Measurements from ENCODE around the gene SMIM28.
"Not testable (repeated sequence)": the region's sequence is repeated elsewhere in the genome, so short reads cannot be mapped to it uniquely, and the experiment has no call there.

SMIM28 gene

DNA sequence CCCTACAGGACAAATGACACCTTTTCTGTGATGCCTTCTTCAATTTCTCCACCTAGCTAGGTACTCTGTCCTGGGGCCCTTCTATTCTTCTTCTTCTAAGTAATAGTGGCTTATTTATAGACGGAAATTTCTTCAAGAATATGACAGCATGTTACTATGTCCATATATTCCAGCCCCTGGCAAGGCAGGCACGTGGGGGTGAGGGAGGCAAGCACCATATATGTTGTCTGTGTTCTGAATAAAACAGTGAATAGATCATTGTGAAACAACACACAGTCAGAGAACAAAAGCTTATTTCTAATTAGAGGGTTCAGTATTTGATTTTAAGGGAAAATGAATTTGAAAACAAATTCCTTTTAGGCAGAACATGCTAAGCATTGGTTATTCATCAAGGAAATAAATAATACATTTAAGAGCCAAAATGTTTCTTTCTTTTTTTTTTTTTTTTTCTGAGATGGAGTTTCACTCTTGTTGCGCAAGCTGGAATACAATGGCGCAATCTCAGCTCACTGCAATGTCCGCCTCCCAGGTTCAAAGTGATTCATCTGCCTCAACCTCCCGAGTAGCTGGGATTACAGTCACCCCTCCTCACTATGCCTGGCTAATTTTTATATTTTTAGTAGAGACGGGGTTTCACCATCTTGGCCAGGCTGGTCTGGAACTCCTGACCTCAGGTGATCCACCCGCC lies 32.5 kb downstream of the SMIM28 start:
- DNase-seq: no peak

DNA sequence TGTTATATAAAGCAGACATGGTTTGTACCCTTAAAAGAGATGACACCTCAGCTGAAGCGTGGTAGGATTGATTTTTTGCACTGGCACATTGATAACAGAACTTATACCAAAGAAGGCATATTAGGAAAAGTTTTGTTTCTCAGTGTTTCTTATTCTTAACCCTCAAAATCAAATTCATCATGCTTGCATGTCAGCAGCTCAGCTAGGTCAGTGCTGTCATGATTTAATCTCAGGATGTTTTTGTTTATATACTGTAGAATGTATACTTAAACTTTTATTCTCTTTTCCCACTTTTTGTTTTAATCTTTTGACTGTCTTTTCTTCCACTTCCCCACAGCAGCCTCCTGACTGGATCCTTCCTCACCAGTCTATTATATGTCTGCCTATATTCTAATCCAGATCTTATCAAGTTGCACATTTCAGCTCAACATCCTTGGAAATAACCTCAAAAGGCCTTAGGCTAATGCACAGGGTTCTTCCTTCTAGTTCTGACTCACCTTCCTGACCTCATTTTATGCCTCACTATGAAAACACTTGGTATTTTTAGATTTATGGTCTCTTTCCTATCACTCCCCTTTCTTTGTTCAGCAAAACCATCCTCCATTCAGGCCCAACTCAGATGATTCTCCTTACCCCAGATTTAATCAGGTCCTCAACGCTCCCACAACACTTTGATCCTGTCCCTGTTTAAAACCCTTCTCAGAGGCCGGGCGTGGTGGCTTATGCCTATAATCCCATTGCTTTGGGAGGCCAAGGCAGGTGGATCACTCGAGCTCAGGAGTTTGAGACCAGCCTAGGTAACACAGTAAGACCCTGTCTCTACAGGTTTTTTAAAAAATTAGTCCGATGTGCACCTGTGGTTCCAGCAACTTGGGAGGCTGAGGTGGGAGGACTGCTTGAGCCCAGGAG lies 33.5 kb downstream of the SMIM28 start:
- no peak for DNase-seq

DNA sequence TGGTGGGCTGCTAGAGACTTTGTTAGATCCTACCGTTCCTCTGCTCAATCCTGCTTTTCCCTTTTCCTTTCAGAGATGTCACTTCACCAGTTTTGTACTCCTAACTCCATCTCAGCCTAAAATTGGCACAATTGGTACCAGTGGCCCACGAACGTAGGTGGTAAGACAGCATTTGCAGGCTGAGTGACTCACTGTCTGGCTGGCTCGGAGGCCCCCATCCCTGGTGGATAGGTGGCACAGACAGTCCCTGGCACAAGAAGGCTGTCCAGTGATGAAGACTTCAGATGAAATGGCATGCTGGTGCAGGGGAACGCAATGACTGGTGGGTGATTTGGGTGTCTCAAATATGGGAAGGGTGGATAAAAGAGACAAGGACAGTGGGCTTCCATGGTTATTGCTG lies 37.4 kb downstream of the SMIM28 start:
- no peak for DNase-seq

DNA sequence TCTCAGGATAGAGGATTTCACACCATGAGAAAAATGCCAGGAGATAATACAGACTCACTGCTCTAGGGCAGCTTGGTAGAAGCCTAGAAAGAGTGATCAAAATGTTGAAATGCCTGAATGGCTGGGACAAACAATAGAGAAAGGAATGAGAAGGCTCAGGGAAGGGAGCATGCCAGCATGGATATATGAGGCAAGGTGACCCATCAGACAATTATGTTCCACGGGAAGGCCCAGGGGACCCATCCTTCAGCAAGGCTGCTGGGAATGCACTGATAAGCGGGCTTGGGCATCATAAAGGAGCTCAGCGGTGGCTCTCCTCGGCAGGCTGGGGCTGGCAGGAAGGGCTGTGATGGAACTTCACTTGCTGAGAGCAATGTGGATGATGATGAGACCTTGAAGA lies 38.5 kb downstream of the SMIM28 start:
- no peak for DNase-seq

DNA sequence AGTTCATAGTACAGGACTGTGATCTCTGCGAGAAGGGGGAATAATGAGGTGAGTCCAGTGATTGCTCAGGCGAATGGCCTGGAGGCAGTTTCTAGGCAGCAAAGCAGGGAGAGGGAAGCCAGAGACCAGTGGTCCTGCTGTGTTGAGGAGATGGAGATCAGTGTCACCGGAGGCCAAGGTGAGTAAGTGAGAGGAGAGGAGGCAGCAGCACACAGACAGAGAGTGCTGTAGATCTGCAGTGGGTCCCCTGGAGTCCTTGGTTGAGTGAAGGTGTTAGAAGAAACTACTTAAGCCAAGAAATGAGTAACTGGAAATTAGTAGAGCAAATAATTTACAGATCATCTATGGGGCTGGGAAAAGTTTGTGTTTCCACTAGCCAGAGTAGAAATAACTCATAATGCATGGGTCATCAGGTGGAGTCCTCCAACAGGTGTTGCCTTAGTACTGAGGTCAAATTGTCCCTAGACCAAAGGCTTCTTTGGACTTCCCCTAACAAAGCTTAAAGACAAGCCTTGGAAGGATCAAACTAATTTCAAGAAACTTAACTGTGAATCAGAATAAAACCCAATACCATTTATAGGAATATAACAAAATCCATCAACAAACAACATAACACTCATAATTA lies 39.9 kb downstream of the SMIM28 start:
- DNase-seq: no peak

DNA sequence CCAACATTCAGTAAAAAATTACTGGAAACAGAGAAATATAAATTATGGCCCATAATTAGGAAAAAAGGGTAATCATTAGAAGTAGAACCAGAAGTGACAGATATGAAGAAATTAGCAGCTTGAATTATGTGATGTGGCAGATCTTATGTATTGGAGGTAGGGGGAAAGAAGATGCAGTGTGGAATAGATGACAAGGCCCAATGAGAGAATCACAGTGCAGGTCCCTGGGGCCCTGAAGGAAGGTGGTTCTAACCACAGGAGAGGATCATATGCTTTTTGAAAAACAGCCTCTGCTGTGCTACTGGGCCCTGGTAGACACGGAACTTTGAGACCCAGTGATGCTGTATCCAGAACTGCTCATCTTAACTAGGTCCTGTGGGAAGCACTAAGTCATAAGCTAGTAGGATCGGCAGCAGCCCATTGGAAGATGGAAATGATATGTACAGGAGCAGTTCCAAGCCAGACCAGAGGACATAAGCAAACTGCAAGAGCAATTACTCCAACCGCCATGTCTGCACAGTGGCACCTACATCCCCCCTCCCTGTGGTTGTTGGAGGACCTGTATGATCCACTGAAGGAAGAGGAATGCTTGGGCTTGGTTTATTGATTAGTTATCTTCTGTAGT lies 40.5 kb downstream of the SMIM28 start:
- no peak for DNase-seq

DNA sequence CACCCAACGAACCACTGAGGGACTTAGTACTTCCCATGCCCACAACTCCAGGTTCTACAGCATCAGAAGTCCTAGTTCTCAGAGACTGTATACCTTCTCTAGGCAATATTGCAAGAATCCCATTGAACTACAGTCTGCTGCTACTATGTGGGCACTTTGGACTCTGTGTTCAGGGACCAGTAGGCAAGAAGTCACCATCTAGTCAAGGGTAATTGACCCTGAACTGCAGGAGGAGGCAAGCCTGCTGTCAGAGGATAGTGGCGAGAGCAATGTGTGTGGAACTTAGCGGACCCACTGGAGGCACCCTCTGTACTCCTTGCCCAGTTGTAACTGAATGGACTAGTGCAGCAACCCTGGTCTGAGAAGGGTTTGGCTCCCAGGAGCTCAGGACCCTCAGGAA lies 42.1 kb downstream of the SMIM28 start:
- DNase-seq: no peak

DNA sequence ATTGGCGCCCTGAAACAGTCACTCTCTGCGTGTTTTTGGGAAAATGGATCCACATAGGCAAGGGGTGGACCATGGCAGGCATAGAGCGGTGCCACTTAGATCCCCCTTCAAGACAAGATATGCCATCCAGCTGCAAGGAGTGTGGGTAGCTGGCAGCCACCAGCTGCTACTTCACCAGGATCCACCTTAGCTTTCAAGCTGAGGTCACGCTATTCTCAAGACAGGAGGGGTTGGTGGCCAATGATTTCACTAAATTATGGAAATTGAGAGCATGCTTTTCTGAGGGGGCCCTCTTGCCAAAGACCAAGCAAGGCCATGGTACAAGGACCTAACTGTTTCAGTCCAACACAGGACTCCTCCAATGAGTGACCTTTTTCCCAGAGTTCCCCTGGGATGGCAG lies 42.7 kb downstream of the SMIM28 start:
- DNase-seq: no peak

DNA sequence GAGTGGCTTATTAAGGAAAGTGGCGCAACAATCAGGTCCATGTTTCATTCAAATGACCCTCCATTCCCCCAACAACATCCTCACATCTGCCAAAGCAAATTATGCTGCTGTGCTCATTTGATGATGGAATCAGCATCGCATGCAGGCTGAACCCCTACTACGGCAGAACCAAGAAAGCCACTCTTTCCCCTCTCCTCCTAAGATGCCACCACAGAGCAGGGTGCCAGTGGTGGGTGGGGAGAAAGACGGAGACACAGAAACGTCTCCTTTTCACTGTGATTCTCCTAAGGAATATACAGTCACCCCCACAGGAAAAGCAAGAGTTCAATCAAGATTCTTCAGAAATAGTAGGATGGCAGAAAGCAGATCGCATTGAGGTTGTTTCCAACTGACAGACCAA lies 43.4 kb downstream of the SMIM28 start:
- DNase-seq: no peak

DNA sequence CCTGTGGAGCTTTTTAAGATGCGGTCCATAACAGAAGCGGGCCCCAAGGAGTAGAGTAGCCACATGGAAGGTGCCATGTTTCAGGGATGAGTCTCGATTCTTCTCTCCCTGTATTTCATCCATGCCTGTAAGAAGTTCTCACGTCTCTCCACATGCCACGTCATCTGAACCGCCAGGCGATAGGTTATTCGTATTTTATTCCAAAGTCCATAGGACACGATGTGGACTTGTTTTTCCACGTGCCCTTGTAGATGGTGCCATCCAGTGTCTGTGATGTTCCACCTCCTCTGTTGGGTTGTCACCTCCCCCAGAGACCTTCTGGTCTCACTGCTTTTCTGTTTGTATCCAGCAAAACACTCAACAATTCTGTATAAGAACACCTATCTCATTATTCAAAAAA lies 43.9 kb downstream of the SMIM28 start:
- no peak for DNase-seq

DNA sequence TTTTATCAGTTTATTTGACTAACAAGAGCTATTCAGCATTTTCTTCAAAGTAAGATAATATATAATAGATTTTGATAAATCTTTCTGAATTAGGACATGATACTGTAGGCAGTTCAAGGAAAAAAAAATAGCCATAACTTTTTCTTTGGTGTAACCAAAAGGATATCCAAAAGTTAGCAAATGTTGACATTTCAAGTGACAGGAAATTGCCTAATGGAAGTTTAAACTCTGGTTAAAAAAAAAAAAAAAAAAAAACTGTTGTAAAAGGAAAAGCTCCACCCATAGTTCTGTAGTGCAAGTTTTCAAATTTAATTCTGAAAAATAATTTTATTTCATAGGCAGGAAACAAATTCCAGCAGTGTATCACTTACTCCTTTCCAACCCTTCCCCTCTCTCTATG lies 45.2 kb downstream of the SMIM28 start:
- no peak for DNase-seq

DNA sequence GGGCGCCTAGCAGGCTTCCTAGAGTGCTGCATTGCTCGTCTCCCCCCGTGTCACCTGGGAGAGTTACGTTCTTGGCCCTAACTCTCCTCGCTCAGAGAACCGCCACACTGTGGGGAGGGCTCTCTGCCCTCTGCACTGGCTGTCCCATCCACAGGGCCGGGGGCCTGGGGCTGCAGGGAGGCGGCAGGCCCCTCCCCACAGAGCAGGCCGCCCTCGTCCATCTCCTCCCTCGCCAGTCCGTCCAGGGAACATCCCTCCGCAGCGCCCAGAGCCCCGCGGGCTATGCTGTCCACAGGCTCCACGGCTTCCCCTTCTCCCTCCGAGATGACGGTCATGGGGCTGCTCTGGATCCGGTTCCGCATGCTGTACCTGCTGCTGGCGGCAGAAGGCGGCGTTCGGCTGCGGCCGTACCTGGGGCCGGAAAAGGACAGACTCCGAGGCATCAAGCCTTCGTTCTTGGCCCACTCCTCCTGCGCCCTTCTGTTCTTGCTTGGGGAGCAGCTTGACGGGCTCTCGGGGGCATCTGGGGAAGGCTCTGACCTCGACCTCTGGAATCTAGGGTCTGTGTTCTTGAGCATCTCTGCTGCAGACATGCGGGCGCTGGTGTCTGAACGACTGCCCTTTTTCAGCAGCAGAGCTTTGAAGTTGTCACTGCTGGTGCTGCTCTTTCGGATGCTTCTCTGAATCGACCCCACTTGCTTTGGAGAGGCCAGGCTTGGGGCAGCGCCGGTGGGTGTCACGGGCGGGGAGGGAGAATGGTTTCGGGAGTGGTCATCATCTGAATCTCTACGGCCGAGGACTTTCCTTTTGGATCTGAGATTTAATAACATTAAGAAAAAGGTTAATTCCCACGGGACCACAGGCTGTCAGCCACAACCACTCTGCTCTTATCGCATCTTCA lies 46.5 kb downstream of the SMIM28 start:
- DNase-seq: no peak

DNA sequence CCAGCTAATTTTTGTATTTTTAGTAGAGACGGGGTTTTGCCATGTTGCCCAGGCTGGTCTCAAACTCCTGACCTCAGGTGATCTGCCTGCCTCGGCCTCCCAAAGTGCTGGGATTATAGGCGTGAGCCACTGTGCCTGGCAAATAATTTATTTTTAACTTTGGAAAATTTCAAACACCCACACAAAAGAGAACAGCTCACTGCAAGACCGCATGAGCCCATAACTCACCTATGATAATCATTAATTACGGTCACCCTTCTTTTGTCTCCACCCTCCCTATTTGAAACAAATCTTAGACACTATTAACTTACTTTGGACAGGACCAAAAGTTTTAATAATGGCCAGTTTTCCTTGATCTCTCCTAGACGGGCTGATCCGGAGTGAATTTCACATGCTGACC lies 47.6 kb downstream of the SMIM28 start:
- not testable (repeated sequence) for DNase-seq

DNA sequence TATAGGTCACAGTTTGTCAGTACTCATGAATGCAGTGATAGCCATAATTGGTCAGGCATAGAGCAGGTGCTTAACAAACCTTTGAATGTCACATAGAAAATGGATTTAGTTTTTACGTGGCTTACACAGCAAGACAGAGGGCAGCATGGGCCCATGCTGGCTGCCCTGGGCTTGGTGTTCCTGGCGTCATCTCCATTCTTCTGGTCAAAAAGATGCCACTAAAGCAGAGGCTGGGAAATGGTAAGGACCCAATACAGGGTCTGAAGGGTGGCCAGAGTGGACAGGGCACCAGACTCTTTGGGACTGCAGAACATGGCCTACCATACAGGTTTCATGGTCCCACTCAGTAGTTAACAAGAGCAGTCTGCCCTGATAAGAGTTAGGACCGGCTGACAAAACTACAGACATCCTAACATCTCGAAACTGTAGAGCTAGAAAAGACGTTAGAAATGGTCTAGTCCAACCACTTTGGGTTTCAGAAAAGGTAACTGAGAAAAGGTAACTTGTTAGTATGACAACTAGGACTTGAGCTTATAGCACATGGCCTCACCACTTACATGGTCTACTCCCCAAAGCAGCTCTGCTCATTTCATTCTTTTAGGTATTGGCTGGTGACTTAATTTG lies 48.9 kb downstream of the SMIM28 start:
- no peak for DNase-seq

DNA sequence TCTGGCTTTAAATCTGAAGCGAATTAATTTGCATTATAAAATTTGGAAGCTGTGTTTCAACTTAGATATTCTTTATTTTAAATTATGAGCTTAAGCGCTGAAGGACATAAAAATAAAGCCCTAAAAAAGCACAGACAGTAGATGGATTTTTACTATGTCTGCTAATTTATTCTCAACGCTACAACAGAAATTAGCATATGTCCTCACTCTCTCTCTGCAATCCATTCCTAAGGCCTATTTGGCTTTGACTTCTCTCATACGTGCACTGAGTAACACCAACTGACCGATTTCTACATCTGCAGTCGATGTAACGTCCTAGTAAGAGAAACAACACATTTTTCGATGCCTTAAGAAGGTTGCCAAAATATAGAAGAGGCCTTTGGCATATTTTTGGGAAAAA lies 50.0 kb downstream of the SMIM28 start:
- no peak for DNase-seq

DNA sequence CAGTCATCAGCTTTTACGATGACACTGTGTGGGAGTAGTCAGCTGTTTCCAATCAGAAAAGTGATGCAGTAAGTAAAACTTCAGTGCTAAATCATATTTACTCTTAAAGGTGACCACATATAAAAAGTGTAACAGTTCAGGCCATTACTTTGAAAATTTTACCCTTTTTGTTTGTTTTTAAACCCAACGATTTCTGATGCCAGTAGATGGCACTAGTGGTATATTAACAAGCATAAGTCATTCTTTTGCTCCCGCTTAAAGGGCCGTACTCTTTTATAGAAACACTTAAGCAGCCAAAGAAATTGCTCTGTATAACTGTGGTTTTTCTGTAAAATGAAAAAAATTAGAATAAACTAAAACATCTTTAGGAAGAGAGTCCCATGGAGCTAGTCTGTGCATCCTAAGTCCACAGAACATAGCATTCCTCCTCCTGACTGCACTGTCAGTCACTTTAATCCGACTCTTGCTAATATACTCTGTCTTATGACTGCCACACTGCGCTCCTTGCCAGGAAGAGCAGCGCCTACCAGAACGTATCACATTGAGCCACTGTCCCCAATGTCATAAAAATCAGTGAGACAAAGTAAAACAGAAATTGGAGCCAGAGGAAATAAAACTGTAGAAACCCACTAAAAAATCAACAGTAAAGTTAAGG lies 51.4 kb downstream of the SMIM28 start:
- DNase-seq: peak; percentile 39

DNA sequence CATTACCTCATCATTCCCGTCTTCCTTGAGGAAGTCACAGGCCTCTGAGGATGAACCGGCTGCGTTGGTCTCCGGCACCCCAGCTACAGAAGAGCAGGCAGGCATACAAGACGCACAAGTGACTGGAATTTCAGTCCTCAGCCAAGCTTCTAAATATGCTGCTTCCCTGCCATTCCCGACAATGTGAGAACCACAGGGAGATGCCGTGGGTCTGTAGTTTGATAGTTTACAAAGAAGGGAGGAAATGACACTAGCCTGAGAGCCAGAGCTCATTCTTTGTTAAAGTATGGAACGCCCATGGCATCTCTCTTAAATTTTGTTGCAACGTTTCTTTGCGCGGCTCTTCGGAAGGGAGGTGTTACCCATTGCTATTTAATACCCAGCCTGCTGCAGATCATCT lies 52.1 kb downstream of the SMIM28 start:
- DNase-seq: no peak

DNA sequence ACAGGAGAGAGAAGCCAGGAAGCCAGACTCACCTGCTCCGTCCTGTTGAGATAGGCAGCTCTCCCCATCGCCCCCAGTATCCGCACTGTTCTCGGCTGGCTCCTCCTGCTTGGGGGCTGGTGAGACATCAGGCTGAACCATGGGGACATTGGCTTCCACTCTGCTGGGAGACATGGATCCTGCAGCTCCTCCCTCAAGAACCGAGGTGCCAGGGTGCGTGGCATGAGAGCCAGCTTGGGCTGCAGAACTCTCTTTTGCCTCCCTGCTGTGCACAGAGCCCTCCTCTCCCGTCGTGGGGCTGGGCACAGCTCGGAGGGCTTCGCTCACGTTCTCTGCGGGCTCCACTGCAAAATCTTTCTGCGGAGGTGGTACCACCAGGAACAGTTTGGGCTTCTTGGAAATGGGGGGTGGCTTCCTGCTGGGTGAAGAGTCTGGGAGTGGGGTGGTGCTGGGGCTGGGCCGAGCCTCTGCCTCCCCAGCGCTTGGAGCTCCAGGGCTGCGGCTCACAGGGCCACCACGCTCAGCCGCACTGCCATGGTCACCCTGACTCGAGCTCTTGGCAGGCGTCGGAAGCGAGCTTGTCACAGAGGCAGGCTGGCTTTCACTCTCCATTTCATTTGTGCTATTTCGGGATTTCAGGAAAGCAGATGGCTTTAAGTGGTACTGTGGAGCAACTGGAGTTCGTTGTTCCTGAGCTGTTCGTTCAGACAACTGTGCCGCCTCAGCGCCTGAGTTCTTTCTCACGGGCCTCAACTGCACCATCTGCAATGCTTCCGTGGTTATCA lies 52.8 kb downstream of the SMIM28 start:
- no peak for DNase-seq

DNA sequence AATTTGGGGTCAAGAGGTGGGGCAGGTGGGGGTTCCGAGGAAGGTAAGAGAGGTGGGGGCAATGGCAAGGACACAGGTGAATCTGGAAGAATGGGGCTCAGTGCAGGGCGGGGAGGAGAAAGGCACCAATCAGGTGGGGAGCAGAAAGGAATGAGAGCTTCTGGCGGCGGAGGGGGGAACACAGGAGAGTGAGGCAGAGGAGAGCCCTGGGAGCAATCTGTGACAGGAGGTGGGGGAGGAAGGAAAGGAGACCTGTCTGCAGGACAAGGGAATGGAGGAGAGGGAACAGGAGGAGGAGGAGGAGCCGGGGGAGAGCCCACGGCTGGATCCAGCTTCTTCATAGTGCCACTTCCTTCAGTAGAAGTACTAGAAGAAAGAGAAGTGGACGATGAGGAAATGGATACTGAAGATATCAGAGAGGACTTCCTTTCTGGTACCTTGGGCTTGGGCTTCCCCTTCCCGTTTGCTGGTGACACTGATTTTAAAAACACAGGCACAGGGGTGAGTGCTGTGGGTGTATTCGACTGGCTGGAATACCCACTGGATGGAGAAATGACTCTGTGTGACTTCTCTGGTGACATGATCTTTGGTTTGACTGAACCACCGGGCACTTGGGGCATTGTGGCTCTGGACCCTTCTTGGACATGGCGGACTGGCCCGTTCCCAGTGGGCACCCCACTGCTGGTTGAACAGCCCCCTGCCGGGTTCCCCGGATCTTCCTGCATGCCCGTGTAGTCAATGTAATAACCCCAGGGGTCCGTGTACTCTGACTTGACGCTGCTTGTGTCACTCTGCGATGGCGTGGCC lies 53.8 kb downstream of the SMIM28 start:
- DNase-seq: no peak

DNA sequence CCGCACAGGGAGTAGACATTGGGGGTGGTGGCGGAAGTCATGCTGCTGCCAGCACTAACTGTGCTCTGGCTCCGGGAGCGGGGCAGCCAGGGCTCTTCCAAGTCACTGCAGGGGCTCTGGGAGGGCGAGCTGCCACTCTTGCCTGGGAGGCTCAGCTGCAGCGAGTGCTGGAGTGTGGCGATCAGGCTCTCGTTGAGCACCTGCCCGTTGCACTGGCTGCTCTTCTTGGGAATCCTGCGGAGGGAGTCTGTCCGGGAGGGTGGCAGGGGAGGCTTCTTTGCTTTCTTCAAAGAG lies 54.3 kb downstream of the SMIM28 start:
- no peak for DNase-seq
